HTR-8/SVneo (cell line): ENCODE measurements around the gene PLA2G3.
"Not testable (repeated sequence)": the region's sequence is repeated elsewhere in the genome, so short reads cannot be mapped to it uniquely, and the experiment has no call there.

ENCODE experiments used
- DNase-seq: peaks from one replicate; pipeline ENCODE4 v3.0.0; 2011; ENCODE audit warnings: low spot score, mixed read lengths; ENCODE audit not compliant: insufficient read length
- FAIRE-seq: peaks from 2 replicates; lab custom pipeline; 2011; peaks lifted over from hg19 to GRCh38; lab: Jason Lieb, UNC

The PLA2G3 gene

GRCh38 chr22:31125521-31126117 lies 14.7 kb downstream of the PLA2G3 start:
- FAIRE-seq: no peak
- no peak for DNase-seq

GRCh38 chr22:31124811-31125465 lies 15.4 kb downstream of the PLA2G3 start:
- DNase-seq (no peak), FAIRE-seq (no peak)

GRCh38 chr22:31124290-31124689 lies 16.0 kb downstream of the PLA2G3 start:
- DNase-seq (no peak), FAIRE-seq (no peak)

GRCh38 chr22:31123292-31123602 lies 17.1 kb downstream of the PLA2G3 start:
- DNase-seq (no peak), FAIRE-seq (no peak)

- DNase-seq (peak; percentile 67), FAIRE-seq (no peak)
These were observed 17.6 kb downstream of the PLA2G3 start, which contains the start of gene INPP5J for GRCh38 chr22:31122532-31123291. INPP5J (plus strand) TSS chr22:31122966; CDS start chr22:31123015, 49 bp downstream.

GRCh38 chr22:31122196-31122531 lies 18.1 kb downstream of the PLA2G3 start:
- DNase-seq (no peak), FAIRE-seq (no peak)

- DNase-seq: no peak
- no peak for FAIRE-seq
These were observed 18.9 kb downstream of the PLA2G3 start for GRCh38 chr22:31121403-31121802.

GRCh38 chr22:31120642-31121041 lies 19.7 kb downstream of the PLA2G3 start:
- no peak for DNase-seq
- no peak for FAIRE-seq

GRCh38 chr22:31120230-31120629 lies 20.1 kb downstream of the PLA2G3 start:
- FAIRE-seq: no peak
- DNase-seq: no peak

- FAIRE-seq (no peak), DNase-seq (no peak)
These were observed 21.1 kb downstream of the PLA2G3 start for GRCh38 chr22:31119026-31119717.

GRCh38 chr22:31118046-31118820 lies 22.1 kb downstream of the PLA2G3 start:
- no peak for DNase-seq
- no peak for FAIRE-seq

- FAIRE-seq, DNase-seq: not testable (repeated sequence)
These were observed 27.7 kb downstream of the PLA2G3 start for GRCh38 chr22:31112547-31113091.

- DNase-seq (no peak), FAIRE-seq (no peak)
These were observed 32.5 kb downstream of the PLA2G3 start for GRCh38 chr22:31107894-31108218.

GRCh38 chr22:31107178-31107893 lies 33.0 kb downstream of the PLA2G3 start, which contains the start of gene SELENOM:
SELENOM (minus strand) TSS chr22:31107568; CDS start chr22:31107505, 63 bp downstream.
- DNase-seq (peak; percentile 91), FAIRE-seq (peak; percentile 87)

GRCh38 chr22:31106731-31107177 lies 33.6 kb downstream of the PLA2G3 start:
- no peak for FAIRE-seq
- DNase-seq: no peak

- DNase-seq (no peak), FAIRE-seq (no peak)
These were observed 34.2 kb downstream of the PLA2G3 start for GRCh38 chr22:31106001-31106571.

- no peak for FAIRE-seq
These were observed 34.9 kb downstream of the PLA2G3 start for GRCh38 chr22:31105282-31105929.

GRCh38 chr22:31104869-31105268 lies 35.4 kb downstream of the PLA2G3 start:
- FAIRE-seq (no peak), DNase-seq (no peak)

More at GRCh38 chr22:31105282-31105929, 34.9 kb downstream of the PLA2G3 start:
- DNase-seq: no peak
